Adrenal gland (tissue), 12 donors: ENCODE results near the gene RAB25. TPM values are rescaled to one million over a fixed set of nuclear protein-coding genes. Genes with fewer than 3 reads are reported as not detected.

Source experiments
- DNase-seq, 7 donors: peaks; one replicate each; pipeline ENCODE4 v3.0.0-alpha.2; 2019 to 2020
- H3K27ac ChIP-seq, 5 donors: fragments of 200-600 bp; sonication (generic) in 4 of 5; 1 replicate in 3 of 5; 2 replicates in 2 of 5; pipeline versions ENCODE4 v1.5.1 to v1.8.0; 2016 to 2020; ENCODE audit warnings: mild to moderate bottlenecking in 1 of 5
- H3K27me3 ChIP-seq: fragments of 200-600 bp; 2 replicates; pipeline ENCODE4 v1.8.0; 2021
- H3K36me3 ChIP-seq, 2 donors: fragments of 200-600 bp; replicated peaks in 1 of 2; 1 replicate in 1 of 2; 2 replicates in 1 of 2; pipeline versions ENCODE4 v1.5.1 to v1.8.0; 2018 to 2022
- H3K4me1 ChIP-seq, 2 donors: fragments of 200-600 bp; replicated peaks in 1 of 2; 1 replicate in 1 of 2; 2 replicates in 1 of 2; pipeline versions ENCODE4 v1.5.1 to v1.8.0; 2018 to 2021
- H3K4me3 ChIP-seq, 4 donors: fragments of 200-600 bp; sonication (generic) in 3 of 4; one replicate each; pipeline ENCODE4 v1.5.1; 2016 to 2018
- H3K9me3 ChIP-seq, 3 donors: fragments of 200-600 bp; sonication (generic) in 1 of 3; replicated peaks in 1 of 3; 1 replicate in 2 of 3; 2 replicates in 1 of 3; pipeline versions ENCODE4 v1.5.1 to v1.8.0; 2016 to 2021
- POLR2A ChIP-seq, 2 donors: fragments of 450-650 bp; IDR thresholded peaks; one replicate each; pipeline ENCODE4 v1.6.1; 2017; ENCODE audit warnings: antibody characterized with exemption in 2 of 2, mild to moderate bottlenecking in 2 of 2, moderate library complexity in 1 of 2
- WGBS, 4 donors: extraction: QIAGEN DNeasy Blood & Tissue Kit in 2 of 4; methylation state at CpG; one replicate each; pipeline versions ENCODE4 v1.1.5 to v1.1.7; 2013 to 2017; 5-methylcytosine and 5-hydroxymethylcytosine counted together
- intact Hi-C, 2 donors: fragments of 100-400 bp; cut with DNase I; formaldehyde crosslinking; loops; one replicate each; pipeline versions ENCODE4 v1.14.1 to v1.15.0; 2022 to 2023
- polyA plus RNA-seq, 3 donors: library from polyadenylated mRNA; stranded (reverse); fragments of 200-250 nt in 2 of 3; fragments of 350-450 nt in 1 of 3; fragmentation: Illumina TruSeq in 1 of 3; extraction: RNeasy Lipid Tissue Mini Kit (QIAGEN cat#74804) in 1 of 3; gene quantifications; one replicate each; pipeline ENCODE4 v1.2.3, GENCODE V29; 2013 to 2014
- total RNA-seq, 9 donors: library from RNA; depleted of rRNA in 4 of 9; stranded (reverse); fragments of >200 nt in 4 of 9; fragments of 120-200 nt in 1 of 9; fragmentation: NEBNext Ultra II Directional in 1 of 9; extraction: Animal tissue kit (Norgen Biotek cat#: 25700) in 1 of 9; gene quantifications; one replicate each; pipeline versions ENCODE4 v1.1.0 to v1.2.4, GENCODE V29; 2013 to 2023
- TF ChIP-seq, protein P1 (sequence below), 6 experiments: fragments of 450-650 bp in 4 of 6; fragments of 200-600 bp in 2 of 6; sonication (generic) in 1 of 6; IDR thresholded peaks; 1 replicate in 5 of 6; 2 replicates in 1 of 6; pipeline versions ENCODE4 v1.5.1 to v1.8.0; 2016 to 2021; ENCODE audit warnings: antibody characterized with exemption in 6 of 6, mild to moderate bottlenecking in 2 of 6, moderate library complexity in 1 of 6
- donor health status: healthy with polysubstance abuse.
- donor health status: Bipolar disorder and iron deficiency.
- donor health status: DM: yes; HTN: yes; CAD: no.
- donor health status: DM: no; HTN: no; CAD: no.
- donor health status: DM: no; HTN: no; CAD: no.
- donor health status: DM: yes; HTN: yes; CAD: no.

Gene RAB25
- total and polyA plus RNA-seq, 12 donors: 0.17 to 0.48 (median 0.38) TPM; not detected in 9

GRCh38 chr1:156075775-156076204 lies 14.8 kb downstream of the RAB25 start:
- TF ChIP-seq, protein P1, sequence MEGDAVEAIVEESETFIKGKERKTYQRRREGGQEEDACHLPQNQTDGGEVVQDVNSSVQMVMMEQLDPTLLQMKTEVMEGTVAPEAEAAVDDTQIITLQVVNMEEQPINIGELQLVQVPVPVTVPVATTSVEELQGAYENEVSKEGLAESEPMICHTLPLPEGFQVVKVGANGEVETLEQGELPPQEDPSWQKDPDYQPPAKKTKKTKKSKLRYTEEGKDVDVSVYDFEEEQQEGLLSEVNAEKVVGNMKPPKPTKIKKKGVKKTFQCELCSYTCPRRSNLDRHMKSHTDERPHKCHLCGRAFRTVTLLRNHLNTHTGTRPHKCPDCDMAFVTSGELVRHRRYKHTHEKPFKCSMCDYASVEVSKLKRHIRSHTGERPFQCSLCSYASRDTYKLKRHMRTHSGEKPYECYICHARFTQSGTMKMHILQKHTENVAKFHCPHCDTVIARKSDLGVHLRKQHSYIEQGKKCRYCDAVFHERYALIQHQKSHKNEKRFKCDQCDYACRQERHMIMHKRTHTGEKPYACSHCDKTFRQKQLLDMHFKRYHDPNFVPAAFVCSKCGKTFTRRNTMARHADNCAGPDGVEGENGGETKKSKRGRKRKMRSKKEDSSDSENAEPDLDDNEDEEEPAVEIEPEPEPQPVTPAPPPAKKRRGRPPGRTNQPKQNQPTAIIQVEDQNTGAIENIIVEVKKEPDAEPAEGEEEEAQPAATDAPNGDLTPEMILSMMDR (IDR thresholded peaks at IDR 0.05): no peak
- no peak for TF ChIP-seq POLR2A (IDR thresholded peaks at IDR 0.05)
- Histone ChIP-seq H3K9me3 (no peaks in the 10 kb centered on the region), H3K27ac (peak overlapping the region in 1 of 5 donors; percentile 58), H3K4me3 (peak overlapping the region in 1 of 4 donors; percentile 50), H3K4me1 (no peaks in the 10 kb centered on the region), H3K36me3 (no peaks in the 10 kb centered on the region), H3K27me3 (no peaks in the 10 kb centered on the region)
- WGBS, 4 donors: 61 to 68% (median 65%) methylated on average over 4 of the region's 4 CpGs
- intact Hi-C loops: no loop called here
- no peak for DNase-seq

DNA sequence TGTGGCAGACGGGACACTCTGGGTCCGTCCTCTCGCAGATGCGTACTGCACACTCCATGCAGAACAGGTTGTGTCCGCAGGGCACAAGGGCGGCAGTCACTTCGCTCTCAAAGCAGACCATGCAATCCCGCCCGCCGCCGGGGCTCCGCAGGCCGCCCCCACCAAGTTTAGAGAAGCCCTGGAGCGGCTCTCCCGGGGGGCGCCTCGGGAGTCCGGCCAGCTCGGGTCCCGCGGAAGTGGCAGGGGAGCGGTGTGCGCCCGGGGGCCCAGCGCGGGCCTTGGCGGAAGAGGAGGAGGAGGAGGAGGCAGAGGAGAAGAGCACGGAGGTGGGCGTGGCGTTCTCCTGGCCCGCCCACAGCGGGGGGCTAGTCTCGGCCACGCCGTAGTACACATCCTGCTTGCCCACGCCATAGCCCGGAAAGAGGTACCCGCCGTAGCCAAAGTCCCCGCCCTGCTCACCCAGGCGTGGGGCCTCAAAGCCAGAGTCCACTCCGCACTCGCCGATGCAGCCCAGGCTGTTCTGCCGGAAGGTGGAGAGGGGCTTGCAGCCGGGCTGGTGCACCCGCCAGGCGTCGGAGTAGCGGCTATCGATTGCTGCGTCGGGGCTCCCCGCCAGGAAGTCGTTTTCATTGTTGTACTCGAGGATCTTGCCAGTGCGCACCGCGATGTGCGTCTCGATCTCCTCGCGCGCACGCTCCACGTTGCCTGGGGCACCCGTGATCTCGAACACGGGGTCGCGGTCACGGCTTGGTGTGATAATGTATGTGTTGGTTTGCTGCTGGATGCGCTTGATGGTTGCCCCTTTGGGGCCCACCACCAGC lies 15.9 kb downstream of the RAB25 start:
- no peaks in the 10 kb centered on the region for H3K9me3 ChIP-seq
- intact Hi-C loops: no loop called here
- no peaks in the 10 kb centered on the region for H3K27me3 ChIP-seq
- no peaks in the 10 kb centered on the region for H3K36me3 ChIP-seq
- peak in 2 of 7 donors; percentile 32 to 35 for DNase-seq
- 50 to 60% (median 57%) methylated on average over 21 to 73 of the region's 73 CpGs for WGBS, 4 donors
- H3K27ac ChIP-seq: peak overlapping the region in 1 of 5 donors; percentile 58
- TF ChIP-seq POLR2A (IDR thresholded peaks at IDR 0.05): no peak
- TF ChIP-seq, protein P1 (IDR thresholded peaks at IDR 0.05): peak in 1 of 6 experiments; percentile 14
- no peaks in the 10 kb centered on the region for H3K4me1 ChIP-seq
- peak overlapping the region in 2 of 4 donors; percentile 2 to 50 for H3K4me3 ChIP-seq

GRCh38 chr1:156077430-156077760 lies 16.4 kb downstream of the RAB25 start:
- peak overlapping the region in 1 of 5 donors; percentile 58 for H3K27ac ChIP-seq
- H3K9me3 ChIP-seq: no peaks in the 10 kb centered on the region
- H3K36me3 ChIP-seq: no peaks in the 10 kb centered on the region
- H3K27me3 ChIP-seq: no peaks in the 10 kb centered on the region
- H3K4me1 ChIP-seq: peaks cover 3 to 4% of the 10 kb centered on the region in 2 donors
- intact Hi-C loops: no loop called here
- 90 to 94% (median 93%) methylated on average over 6 to 19 of the region's 19 CpGs for WGBS, 4 donors
- no peak for DNase-seq
- H3K4me3 ChIP-seq: no peak overlapping the region
- TF ChIP-seq, protein P1 (IDR thresholded peaks at IDR 0.05): no peak
- TF ChIP-seq POLR2A (IDR thresholded peaks at IDR 0.05): no peak

GRCh38 chr1:156078728-156079127 lies 17.8 kb downstream of the RAB25 start:
- no peaks in the 10 kb centered on the region for H3K36me3 ChIP-seq
- 88 to 95% (median 94%) methylated on average over 5 of the region's 5 CpGs for WGBS, 4 donors
- no peak for DNase-seq
- no peak for TF ChIP-seq POLR2A (IDR thresholded peaks at IDR 0.05)
- TF ChIP-seq, protein P1 (IDR thresholded peaks at IDR 0.05): no peak
- no peak overlapping the region for H3K27ac ChIP-seq
- no peaks in the 10 kb centered on the region for H3K27me3 ChIP-seq
- intact Hi-C loops: no loop called here
- H3K4me1 ChIP-seq: peaks cover 9 to 14% of the 10 kb centered on the region in 2 donors
- no peaks in the 10 kb centered on the region for H3K9me3 ChIP-seq
- H3K4me3 ChIP-seq: no peak overlapping the region
